Measurements from ENCODE around the gene MAST4.

Gene MAST4

GRCh38 chr5:66603881-66604280 is 7.7 kb downstream of the MAST4 start:
- no peak for DNase-seq (ENCODE audit: low read depth)

DNA sequence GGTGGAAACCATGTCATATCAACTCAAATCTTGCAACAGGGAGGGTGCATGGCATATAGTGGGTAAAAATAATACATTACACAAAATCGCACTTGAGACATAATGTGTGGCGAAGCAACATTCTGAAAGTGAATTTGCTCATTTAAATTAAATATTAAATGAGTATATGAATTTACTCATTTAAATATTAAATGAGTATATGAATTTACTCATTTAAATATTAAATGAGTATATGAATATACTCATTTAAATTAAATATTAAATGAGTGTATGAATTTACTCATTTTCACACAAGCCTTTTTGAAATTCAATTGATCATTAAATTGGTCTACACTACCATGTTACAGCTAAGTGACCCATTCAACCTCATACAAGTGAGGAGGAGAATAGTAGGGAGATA is 10.5 kb downstream of the MAST4 start:
- no peak for DNase-seq (ENCODE audit: low read depth)

DNA sequence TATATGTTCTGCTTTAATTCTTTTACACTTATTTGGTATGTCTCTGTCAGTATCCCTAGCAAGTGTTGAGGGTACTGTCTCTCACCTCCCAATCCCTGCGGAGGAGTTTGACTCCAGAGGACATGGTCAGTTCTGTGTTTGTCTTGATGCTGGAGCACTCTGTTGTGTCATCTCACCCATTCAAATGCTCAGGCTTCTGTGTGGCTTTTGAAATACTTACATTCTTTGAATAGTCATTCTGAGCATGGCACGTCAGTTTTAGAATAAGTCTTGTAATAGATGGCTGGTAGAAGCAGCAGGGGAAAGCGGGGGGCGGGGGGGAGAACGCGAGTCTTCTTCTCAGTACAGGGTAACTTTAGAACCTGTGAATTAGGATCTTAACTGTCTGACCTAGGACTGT is 12.3 kb downstream of the MAST4 start:
- DNase-seq (ENCODE audit: low read depth), result no peak

DNA sequence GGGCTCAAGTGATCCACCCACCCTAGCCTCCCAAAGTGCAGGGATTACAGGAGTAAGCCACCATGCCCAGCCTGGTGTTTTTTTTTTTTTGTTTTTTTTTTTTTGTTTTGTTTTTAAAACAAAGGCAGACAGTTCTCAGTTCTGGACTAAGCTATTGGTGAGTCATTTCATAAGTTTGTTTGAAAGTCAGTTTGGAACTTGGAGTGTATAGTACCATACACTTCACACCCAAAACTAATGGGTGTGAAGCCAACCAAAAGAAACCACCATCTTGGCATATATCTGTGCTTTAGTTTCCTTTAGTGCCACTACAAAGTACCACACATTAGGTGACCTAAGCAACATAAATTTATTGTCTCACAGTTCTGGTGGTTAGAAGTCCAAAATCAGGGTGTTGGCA is 13.4 kb downstream of the MAST4 start:
- no peak for DNase-seq (ENCODE audit: low read depth)

- no peak for DNase-seq (ENCODE audit: low read depth)
Observed at GRCh38 chr5:66612226-66612625, 16.0 kb downstream of the MAST4 start.

DNA sequence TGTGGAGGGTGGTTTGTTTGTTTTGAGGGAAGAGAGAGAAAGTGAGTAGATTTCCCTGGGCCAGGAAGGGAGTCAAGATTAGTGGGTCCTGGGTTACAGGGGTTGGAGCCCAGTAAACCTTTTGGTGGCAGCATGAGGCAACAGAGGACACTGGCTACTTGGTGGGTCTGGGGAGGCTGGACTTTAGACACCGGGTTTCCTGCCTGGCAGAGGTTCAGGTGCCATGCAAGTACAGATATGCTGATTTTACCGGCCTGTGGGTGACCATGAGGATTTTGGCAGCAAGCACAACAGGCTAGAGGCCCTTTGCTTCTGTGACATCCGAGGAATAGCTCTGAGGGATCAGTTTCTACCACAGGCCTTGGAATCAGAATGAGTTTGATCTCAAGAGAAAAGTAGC is 18.9 kb downstream of the MAST4 start:
- no peak for DNase-seq (ENCODE audit: low read depth)

GRCh38 chr5:66615894-66616293 is 19.7 kb downstream of the MAST4 start:
- no peak for DNase-seq (ENCODE audit: low read depth)

DNA sequence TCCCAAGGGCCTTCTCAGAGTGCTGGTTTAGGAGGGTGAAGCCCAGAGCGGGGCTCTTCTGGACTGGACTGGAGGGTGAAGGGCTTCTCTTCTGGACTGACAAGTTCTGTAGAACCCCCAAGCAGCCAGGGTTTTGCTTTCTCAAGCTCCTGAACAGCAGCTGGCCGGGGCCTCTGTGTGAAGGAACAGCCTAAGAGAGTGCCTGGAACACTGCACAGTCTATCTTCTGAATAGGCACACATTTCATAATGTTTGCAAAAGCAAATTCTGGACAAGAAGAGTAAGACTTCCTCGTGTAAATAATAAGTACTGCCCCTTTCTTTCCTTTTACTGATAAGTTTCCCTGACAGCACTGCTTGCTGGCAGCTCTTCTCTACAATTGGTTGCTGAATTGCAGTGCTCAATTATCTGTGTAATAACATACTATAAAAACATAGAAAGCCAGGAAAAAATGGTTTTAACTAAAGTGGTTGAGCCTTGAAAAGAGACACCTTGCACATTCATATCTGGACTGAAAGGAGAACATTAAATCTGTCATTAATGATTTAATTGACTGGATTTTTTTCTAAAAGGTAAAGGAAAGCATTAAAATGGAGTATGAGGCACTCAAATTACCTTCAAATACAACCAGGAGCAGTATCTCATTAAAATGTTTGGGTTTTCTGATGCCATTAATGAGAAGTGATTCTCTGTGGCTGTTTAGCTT is 20.5 kb downstream of the MAST4 start:
- DNase-seq (ENCODE audit: low read depth), result no peak

DNA sequence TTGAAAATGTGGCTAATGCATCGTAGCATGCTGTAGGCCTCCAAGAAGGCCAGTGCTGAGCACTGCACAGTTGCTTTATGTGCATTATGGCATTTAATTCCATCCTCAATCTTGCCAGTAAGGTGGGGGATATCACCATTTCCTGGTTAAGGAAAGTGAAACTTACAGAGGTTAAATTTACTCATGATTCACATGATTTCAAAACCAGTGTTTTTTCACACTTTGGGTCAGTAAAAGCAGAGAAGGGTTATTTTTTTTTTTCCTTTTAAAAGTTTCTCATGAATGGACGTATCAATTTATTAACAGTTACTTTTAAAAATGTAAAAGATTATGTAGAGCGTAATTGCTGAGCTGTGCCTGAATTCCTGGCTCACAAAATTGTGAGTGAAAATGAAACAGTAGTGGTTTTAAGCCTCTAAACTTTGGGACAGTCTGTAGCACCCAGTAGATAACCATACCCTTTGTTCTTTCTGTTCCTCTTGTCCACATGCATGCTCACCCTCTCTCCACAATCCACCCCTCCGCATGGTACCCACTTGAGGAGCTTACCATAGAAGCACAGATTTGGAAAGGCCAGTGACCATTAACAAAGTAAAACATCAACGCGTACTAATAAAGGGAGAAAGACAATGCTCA is 21.2 kb downstream of the MAST4 start:
- no peak for DNase-seq (ENCODE audit: low read depth)

DNA sequence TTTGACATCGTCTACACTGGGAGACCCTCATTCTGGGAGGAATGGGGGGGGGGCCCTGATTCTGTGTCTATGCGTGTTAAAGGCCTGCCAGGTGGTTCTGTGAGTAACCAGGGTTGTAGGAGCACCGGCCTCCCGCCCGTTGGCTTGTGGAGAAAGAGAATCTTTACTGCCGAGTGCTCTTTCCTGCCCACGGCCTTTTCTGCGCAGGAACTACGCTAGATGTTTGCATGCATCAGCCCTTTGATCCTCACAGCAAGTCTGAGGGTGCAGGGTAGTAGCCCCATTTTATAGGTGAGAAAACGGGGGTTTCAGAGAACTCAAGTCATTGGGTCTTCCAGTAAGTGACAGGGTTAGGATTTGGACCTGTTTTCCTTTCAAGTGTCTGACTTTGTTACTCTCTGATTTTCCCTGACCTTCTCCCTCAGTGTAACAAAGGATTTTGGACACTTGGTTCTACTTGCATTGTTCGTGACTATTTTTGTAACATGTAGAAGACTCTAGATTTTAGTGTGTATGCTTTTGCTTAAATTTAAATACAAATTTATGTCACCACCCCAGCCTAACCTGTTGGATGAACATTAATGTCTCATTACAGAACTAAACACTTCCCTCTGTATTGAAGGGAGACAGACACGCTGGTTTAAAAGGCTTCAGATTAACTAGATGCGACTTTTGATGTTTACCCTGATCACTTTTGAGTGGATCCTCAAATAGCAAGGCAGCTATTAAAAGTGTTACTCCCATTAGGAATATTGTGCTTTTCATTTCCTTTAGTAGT is 22.0 kb downstream of the MAST4 start:
- DNase-seq (ENCODE audit: low read depth), result no peak

- DNase-seq (ENCODE audit: low read depth), result no peak
Observed at GRCh38 chr5:66620711-66621110, 24.5 kb downstream of the MAST4 start.

DNA sequence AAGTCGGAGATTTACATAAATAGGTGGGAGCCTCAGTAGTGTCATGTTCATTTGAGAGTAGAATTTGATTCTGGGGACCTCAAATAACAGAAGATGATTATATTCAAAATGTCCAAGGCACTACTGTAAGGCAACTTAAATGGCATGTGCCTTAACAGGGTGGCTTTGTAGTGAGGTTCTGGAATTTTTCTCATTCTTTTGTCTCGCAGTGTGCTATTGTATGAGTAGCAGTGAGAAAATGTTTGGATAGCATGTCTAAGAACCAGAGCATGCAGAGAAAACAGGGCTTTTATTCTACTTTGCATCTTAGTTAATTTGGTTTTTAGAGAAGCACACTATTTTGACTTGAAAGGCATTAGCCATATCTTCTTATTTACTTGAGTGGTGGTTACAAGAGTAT is 25.0 kb downstream of the MAST4 start:
- no peak for DNase-seq (ENCODE audit: low read depth)

GRCh38 chr5:66621736-66622135 is 25.5 kb downstream of the MAST4 start:
- no peak for DNase-seq (ENCODE audit: low read depth)

DNA sequence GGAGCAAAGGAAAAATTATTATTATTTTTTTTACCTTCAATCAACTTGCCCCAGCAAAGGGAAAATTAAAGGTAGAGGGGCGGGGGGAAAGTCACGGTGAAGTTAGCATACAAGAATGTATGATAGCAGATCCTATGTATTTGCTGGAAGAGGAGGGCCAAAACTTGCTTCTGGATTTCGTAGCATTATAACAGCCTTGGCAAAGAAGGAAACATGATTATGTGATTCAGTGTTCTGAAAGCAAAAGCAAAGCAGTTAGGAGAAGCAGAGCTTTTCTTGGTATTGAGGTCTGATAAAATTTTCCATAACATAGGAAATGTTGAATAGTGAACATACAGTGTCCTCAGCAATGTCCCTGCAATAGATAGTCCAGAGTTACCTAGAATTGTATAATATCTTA is 32.4 kb downstream of the MAST4 start:
- no peak for DNase-seq (ENCODE audit: low read depth)

GRCh38 chr5:66629446-66629845 is 33.3 kb downstream of the MAST4 start:
- no peak for DNase-seq (ENCODE audit: low read depth)

DNA sequence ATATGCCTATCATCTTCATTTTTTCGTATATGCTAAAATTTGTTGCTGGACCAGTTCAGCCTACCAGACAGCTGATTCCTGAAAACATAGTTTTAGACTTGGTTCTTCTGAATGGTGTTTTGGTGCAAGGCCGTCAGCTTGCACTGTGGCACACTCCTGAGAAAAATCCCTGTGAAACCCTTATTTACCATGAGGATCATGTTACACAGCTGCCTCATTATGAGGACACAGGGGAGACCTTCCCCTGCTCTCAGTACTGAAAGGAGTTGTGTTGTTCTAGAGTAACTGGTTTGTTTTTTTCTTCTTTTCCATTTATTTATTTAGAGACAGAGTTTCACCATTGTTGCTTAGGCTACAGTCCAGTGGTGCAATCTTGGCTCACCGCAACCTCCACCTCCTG is 37.6 kb downstream of the MAST4 start:
- DNase-seq (ENCODE audit: low read depth), result no peak

- DNase-seq (ENCODE audit: low read depth), result no peak
Observed at GRCh38 chr5:66634601-66635000, 38.4 kb downstream of the MAST4 start.

- DNase-seq (ENCODE audit: low read depth), result no peak
Observed at GRCh38 chr5:66637994-66638393, 41.8 kb downstream of the MAST4 start.

GRCh38 chr5:66639037-66639436 is 42.8 kb downstream of the MAST4 start:
- DNase-seq (ENCODE audit: low read depth), result no peak

DNA sequence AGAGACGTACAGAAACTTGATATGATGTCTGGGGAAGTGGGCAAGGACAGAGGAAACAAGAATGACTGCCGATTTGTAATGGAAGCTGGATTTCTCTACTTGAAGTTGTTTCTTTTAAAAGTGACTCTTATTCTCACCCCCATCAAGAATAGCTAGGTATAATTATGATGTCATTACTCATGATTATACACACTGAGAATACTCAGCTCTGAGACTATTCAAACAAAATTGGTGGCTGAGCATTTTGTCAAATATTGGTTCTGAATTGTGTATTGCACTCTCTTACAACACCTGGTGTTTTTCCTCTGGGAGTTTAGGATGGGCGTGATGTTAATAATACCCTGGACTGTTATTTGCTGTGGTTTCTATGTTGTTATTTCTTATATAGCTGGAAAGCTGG is 46.3 kb downstream of the MAST4 start:
- no peak for DNase-seq (ENCODE audit: low read depth)

- no peak for DNase-seq (ENCODE audit: low read depth)
Observed at GRCh38 chr5:66643387-66643786, 47.2 kb downstream of the MAST4 start.

DNA sequence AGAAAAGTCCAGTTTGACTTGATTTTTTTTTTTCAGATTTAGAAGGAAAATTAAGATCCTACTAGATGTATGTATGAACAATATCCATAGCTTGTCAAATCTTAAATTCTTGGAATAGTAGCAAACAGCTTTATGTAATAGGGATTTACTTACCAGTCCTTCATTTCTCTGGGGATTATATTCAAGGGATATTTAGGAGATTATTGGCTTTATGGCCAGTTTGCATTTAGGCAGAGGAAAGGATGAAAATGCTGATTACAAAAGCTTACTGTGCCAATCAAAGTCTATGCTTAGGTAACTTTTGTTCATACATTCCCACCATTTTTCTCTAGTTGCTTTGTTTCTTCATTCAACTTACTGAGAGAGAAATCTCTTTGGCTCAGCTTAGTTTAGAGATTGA is 47.9 kb downstream of the MAST4 start:
- no peak for DNase-seq (ENCODE audit: low read depth)

DNA sequence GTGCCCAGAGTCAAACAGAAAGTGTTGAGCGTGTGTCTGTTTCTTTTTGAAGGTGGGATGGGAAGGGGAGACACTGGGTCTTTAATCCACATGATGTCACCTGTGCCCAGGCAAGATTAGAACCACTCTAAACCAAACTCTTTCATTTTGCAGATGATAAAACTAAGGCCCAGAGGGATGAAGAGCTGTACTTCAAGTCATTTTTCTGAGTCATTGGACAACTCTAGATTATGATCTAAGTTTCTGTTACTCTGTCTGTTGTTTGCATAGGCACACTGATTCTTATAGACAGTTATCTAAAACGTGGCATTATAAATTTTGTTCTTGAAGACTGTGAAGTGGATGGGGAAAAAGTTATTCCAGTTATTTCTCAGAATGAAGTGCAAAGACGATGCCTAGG is 48.8 kb downstream of the MAST4 start:
- DNase-seq (ENCODE audit: low read depth), result no peak

Data from activated T-cell treated with anti-CD3 and anti-CD28 coated beads for 48 hours (primary cell).